Calu3 (cell line): ENCODE results near the gene GABRD. TPM values are rescaled to one million over a fixed set of nuclear protein-coding genes. Genes with fewer than 3 reads are reported as not detected.

Experiments
- BruUV-seq: library from RNA; stranded (reverse); fragments of 400-500 nt; replicated peaks from 2 replicates; lab custom pipeline; 2021; lab: Mats Ljungman, UMichigan
- CTCF ChIA-PET: fragments of 300-600 bp; sonication (Branson Sonifier 250); formaldehyde crosslinking; loops from one replicate; lab custom pipeline; 2022; ENCODE audit warnings: antibody characterized with exemption; lab: Charles Lee
- DNase-seq: peaks from one replicate; pipeline ENCODE4 v3.0.0; 2022
- H3K27ac Mint-ChIP-seq: one replicate; pipeline ENCODE4 v1.8.0; 2022; ENCODE audit warnings: mixed read lengths; ENCODE audit not compliant: unreplicated experiment
- H3K27me3 Mint-ChIP-seq: one replicate; pipeline ENCODE4 v1.8.0; 2022; ENCODE audit warnings: mixed read lengths; ENCODE audit not compliant: unreplicated experiment
- H3K36me3 Mint-ChIP-seq: one replicate; pipeline ENCODE4 v1.8.0; 2022; ENCODE audit warnings: mild to moderate bottlenecking, moderate library complexity, mixed read lengths; ENCODE audit not compliant: insufficient read depth, unreplicated experiment
- H3K4me1 Mint-ChIP-seq: one replicate; pipeline ENCODE4 v1.8.0; 2022; ENCODE audit warnings: mild to moderate bottlenecking, low read depth, mixed read lengths; ENCODE audit not compliant: unreplicated experiment
- H3K4me3 Mint-ChIP-seq: one replicate; pipeline ENCODE4 v1.8.0; 2022; ENCODE audit warnings: mild to moderate bottlenecking, low read depth, moderate library complexity, mixed read lengths; ENCODE audit not compliant: unreplicated experiment
- H3K9me3 Mint-ChIP-seq: one replicate; pipeline ENCODE4 v1.8.0; 2022; ENCODE audit warnings: low read depth, mixed read lengths; ENCODE audit not compliant: unreplicated experiment
- intact Hi-C: fragments of 100-400 bp; cut with micrococcal nuclease; formaldehyde crosslinking; loops from one replicate; pipeline ENCODE4 v1.10.0; 2022; ENCODE audit not compliant: unreplicated experiment
- total RNA-seq: library from RNA; stranded (reverse); gene quantifications from 2 replicates; pipeline ENCODE4 v1.2.3, GENCODE V29; 2022
- TF ChIP-seq, protein P1 (sequence below): fragments of 200-600 bp; IDR thresholded peaks from one replicate; pipeline ENCODE4 v1.8.0; 2022; ENCODE audit warnings: antibody characterized with exemption; ENCODE audit not compliant: unreplicated experiment

GABRD gene
- total RNA-seq, 1 experiment from 2014 or later: not detected

DNA sequence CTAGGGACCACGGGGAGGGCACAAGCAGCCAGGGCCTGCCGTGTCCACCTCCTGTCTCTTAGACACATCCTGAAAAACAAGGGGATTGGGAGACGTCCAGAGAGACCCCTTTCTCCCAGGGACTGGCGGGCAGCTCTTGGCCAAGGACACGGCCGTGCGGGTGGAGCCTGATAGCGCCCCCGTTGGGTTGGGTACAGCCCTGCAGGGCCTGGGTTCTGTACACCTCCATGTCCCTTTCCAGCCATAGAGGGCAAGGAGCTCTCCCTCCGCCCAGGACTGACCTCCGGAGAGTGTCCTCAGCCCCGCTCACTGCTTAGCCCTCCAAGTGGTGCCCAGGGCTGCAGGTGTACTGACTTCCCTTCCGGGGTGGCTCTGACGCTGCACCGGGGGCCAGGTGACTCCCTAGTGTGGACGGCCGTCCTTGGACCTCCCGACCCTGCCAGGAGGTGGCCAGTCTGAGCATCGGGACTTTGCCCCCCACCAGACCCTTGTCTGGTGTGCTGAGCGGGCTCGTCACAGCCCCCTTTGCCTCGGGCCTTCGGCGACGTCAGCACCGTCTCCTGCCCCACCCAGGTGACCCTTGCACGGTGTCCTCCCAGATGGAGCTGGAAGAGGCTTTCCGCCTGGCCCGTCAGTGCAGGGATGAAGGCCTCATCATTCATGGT is 36.9 kb downstream of the GABRD start:
- BruUV-seq: no TSS peak
- TF ChIP-seq, protein P1, sequence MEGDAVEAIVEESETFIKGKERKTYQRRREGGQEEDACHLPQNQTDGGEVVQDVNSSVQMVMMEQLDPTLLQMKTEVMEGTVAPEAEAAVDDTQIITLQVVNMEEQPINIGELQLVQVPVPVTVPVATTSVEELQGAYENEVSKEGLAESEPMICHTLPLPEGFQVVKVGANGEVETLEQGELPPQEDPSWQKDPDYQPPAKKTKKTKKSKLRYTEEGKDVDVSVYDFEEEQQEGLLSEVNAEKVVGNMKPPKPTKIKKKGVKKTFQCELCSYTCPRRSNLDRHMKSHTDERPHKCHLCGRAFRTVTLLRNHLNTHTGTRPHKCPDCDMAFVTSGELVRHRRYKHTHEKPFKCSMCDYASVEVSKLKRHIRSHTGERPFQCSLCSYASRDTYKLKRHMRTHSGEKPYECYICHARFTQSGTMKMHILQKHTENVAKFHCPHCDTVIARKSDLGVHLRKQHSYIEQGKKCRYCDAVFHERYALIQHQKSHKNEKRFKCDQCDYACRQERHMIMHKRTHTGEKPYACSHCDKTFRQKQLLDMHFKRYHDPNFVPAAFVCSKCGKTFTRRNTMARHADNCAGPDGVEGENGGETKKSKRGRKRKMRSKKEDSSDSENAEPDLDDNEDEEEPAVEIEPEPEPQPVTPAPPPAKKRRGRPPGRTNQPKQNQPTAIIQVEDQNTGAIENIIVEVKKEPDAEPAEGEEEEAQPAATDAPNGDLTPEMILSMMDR: no peak
- CTCF ChIA-PET: no interaction called here
- intact Hi-C loops: no loop called here
- Mint-ChIP-seq H3K36me3 (peaks cover 10% of the 10 kb centered on the region), H3K4me1 (no peaks in the 10 kb centered on the region), H3K4me3 (no peak overlapping the region), H3K9me3 (no peaks in the 10 kb centered on the region), H3K27me3 (no peaks in the 10 kb centered on the region), H3K27ac (no peak overlapping the region)
- no peak for DNase-seq

DNA sequence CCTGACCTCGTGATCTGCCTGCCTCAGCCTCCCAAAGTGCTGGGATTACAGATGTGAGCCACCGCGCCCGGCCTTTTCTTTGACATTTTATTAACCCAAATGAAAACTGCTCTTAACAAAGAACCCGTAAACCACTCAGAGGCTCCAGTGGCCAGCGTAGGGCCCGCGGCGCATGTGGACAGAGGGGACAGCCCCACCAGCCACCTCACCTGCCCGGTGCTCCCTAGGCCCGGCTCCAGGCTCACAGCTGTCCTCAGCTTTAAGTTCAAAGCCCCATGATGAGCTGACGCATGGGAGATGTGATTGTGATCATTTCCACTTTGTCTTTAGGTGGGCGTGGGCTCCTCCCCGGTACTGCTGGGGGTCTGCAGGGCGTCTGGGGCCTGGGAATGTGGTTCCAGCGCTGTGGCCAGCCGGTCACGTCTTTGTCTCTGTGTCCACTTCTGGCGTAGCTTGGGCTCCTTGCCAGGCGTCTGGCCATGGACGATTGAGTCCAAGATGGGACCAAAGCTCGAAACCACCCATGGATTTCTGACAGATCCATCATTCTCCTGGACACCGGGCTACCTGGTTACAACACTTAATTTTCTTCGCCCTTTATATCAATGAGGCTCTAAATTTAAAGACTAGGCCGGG is 37.9 kb downstream of the GABRD start:
- intact Hi-C loops: no loop called here
- CTCF ChIA-PET: no interaction called here
- peaks cover under 1% of the 10 kb centered on the region for H3K36me3 Mint-ChIP-seq
- no peaks in the 10 kb centered on the region for H3K27me3 Mint-ChIP-seq
- H3K4me3 Mint-ChIP-seq: no peak overlapping the region
- no peak for DNase-seq
- TF ChIP-seq, protein P1: no peak
- H3K4me1 Mint-ChIP-seq: no peaks in the 10 kb centered on the region
- no peaks in the 10 kb centered on the region for H3K9me3 Mint-ChIP-seq
- BruUV-seq: no TSS peak
- no peak overlapping the region for H3K27ac Mint-ChIP-seq

DNA sequence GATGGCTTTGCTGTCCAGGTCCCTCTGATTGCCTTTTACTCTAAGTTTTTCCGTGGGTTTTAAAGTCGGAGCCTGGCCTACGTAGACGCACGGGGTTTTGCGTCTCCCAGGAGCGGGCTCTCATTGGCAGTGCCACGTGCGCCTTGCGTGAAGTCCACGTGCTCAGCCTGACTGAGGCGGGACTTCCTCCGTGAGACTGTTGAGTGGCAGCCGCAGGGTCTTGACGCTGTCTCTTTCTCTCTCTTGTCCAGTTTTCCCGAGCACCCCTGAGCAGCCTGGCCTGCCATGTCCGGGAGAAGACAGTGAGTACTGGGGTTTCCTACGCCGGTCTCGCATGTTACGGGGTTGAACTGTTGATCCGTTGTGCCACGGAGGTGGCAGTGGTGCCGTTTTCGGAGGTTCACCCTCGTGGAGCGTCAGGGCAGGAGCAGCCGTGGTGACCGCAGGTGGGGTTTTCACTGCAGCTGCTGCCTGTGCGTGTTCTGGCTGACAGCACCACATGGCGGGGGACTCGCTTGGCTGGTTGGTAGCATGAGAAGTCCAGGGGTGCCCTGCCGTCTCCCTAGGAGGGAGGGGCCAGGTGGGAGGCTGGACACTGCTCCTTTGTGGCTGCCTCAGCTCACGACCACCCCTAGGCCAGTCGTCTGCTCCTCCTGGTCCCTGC is 40.3 kb downstream of the GABRD start:
- no peak overlapping the region for H3K27ac Mint-ChIP-seq
- TF ChIP-seq, protein P1: no peak

DNA sequence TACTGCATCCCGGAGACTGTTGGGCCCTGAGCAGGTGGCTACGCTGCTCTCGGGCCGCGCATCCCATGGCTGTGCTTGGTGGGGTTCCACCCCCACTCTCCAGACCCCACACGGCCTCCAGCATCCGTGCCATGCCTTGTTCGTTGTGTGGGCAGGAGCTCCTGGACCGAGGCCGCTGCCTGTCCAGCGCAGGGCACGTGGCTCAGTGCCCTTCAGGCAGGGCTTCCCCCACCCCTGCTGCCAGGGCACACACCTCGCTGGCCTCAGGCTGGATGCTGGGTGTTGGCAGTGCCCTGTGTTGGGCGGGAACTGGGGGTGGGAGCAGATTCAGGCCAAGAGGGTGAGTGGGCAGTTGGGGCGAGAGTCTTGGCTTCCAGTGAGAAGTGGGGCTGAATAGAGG is 40.9 kb downstream of the GABRD start:
- peaks cover 2% of the 10 kb centered on the region for H3K9me3 Mint-ChIP-seq
- no peak overlapping the region for H3K27ac Mint-ChIP-seq
- no TSS peak for BruUV-seq
- H3K36me3 Mint-ChIP-seq: peaks cover 6% of the 10 kb centered on the region
- intact Hi-C loops: no loop called here
- TF ChIP-seq, protein P1: no peak
- H3K27me3 Mint-ChIP-seq: no peaks in the 10 kb centered on the region
- no peak for DNase-seq
- no peak overlapping the region for H3K4me3 Mint-ChIP-seq
- no peaks in the 10 kb centered on the region for H3K4me1 Mint-ChIP-seq
- CTCF ChIA-PET: no interaction called here

More for the DNA sequence above, 40.3 kb downstream of the GABRD start:
- Mint-ChIP-seq H3K27me3 (no peaks in the 10 kb centered on the region), H3K4me3 (no peak overlapping the region), H3K9me3 (peaks cover 2% of the 10 kb centered on the region), H3K36me3 (peaks cover 6% of the 10 kb centered on the region), H3K4me1 (no peaks in the 10 kb centered on the region)
- intact Hi-C loops: no loop called here
- no TSS peak for BruUV-seq
- DNase-seq: no peak
- CTCF ChIA-PET: no interaction called here
